Calu3 (cell line): ENCODE results near the gene TRIM6. TPM values are rescaled to one million over a fixed set of nuclear protein-coding genes. Genes with fewer than 3 reads are reported as not detected.

Experiments
- Bru-seq: library from RNA; stranded (reverse); fragments of 400-500 nt; gene quantifications from one replicate; lab custom pipeline; 2021; lab: Mats Ljungman, UMichigan
- BruChase-seq, 2 experiments: library from RNA; stranded (reverse); fragments of 400-500 nt; gene quantifications; one replicate each; lab custom pipeline; 2021; lab: Mats Ljungman, UMichigan
- BruUV-seq: library from RNA; stranded (reverse); fragments of 400-500 nt; replicated peaks from 2 replicates; lab custom pipeline; 2021; lab: Mats Ljungman, UMichigan
- CTCF ChIA-PET: fragments of 300-600 bp; sonication (Branson Sonifier 250); formaldehyde crosslinking; loops from one replicate; lab custom pipeline; 2022; ENCODE audit warnings: antibody characterized with exemption; lab: Charles Lee
- DNase-seq: peaks from one replicate; pipeline ENCODE4 v3.0.0; 2022
- H3K27ac Mint-ChIP-seq: one replicate; pipeline ENCODE4 v1.8.0; 2022; ENCODE audit warnings: mixed read lengths; ENCODE audit not compliant: unreplicated experiment
- H3K27me3 Mint-ChIP-seq: one replicate; pipeline ENCODE4 v1.8.0; 2022; ENCODE audit warnings: mixed read lengths; ENCODE audit not compliant: unreplicated experiment
- H3K36me3 Mint-ChIP-seq: one replicate; pipeline ENCODE4 v1.8.0; 2022; ENCODE audit warnings: mild to moderate bottlenecking, moderate library complexity, mixed read lengths; ENCODE audit not compliant: insufficient read depth, unreplicated experiment
- H3K4me1 Mint-ChIP-seq: one replicate; pipeline ENCODE4 v1.8.0; 2022; ENCODE audit warnings: mild to moderate bottlenecking, low read depth, mixed read lengths; ENCODE audit not compliant: unreplicated experiment
- H3K4me3 Mint-ChIP-seq: one replicate; pipeline ENCODE4 v1.8.0; 2022; ENCODE audit warnings: mild to moderate bottlenecking, low read depth, moderate library complexity, mixed read lengths; ENCODE audit not compliant: unreplicated experiment
- H3K9me3 Mint-ChIP-seq: one replicate; pipeline ENCODE4 v1.8.0; 2022; ENCODE audit warnings: low read depth, mixed read lengths; ENCODE audit not compliant: unreplicated experiment
- CTCF ChIP-seq: fragments of 200-600 bp; IDR thresholded peaks from one replicate; pipeline ENCODE4 v1.8.0; 2022; ENCODE audit warnings: antibody characterized with exemption; ENCODE audit not compliant: unreplicated experiment
- intact Hi-C: fragments of 100-400 bp; cut with micrococcal nuclease; formaldehyde crosslinking; loops from one replicate; pipeline ENCODE4 v1.10.0; 2022; ENCODE audit not compliant: unreplicated experiment
- long read RNA-seq: library from polyadenylated mRNA; stranded (forward); transcript quantifications from one replicate; pipeline ENCODE4 v2.0.0, GENCODE V29; 2022
- total RNA-seq: library from RNA; stranded (reverse); gene quantifications from 2 replicates; pipeline ENCODE4 v1.2.3, GENCODE V29; 2022

Gene TRIM6, protein sequence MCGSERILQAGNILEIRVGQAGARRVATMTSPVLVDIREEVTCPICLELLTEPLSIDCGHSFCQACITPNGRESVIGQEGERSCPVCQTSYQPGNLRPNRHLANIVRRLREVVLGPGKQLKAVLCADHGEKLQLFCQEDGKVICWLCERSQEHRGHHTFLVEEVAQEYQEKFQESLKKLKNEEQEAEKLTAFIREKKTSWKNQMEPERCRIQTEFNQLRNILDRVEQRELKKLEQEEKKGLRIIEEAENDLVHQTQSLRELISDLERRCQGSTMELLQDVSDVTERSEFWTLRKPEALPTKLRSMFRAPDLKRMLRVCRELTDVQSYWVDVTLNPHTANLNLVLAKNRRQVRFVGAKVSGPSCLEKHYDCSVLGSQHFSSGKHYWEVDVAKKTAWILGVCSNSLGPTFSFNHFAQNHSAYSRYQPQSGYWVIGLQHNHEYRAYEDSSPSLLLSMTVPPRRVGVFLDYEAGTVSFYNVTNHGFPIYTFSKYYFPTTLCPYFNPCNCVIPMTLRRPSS
- total RNA-seq (0.80 and 2.8 TPM in 2 replicates), Bru-seq, nascent RNA (percentile 35 among the genes with signal in this experiment), BruChase-seq, experiment 1, labeled RNA remaining after a 6-hour chase (percentile 47 among the genes with signal in this experiment), BruChase-seq, experiment 2, labeled RNA remaining after a 2-hour chase (percentile 34 among the genes with signal in this experiment)
- long read RNA-seq, partial matches to known transcripts: 0 of 2 reads
- long read RNA-seq, other reads (novel, unspliced or antisense): 0 of 2 reads

- H3K9me3 Mint-ChIP-seq: no peaks in the 10 kb centered on the region
- CTCF ChIA-PET: interaction anchor here (1.2 to 1.3 kb wide), 2 partner anchors 9 to 88 kb away, joined by 3 to 5 read pairs; partner anchors contain the start of gene TRIM5
- TSS peak; percentile 41 for BruUV-seq
- no peaks in the 10 kb centered on the region for H3K27me3 Mint-ChIP-seq
- TF ChIP-seq CTCF: no peak
- DNase-seq: peak; percentile 36
- peaks cover 13% of the 10 kb centered on the region for H3K36me3 Mint-ChIP-seq
- peaks cover 18% of the 10 kb centered on the region for H3K4me1 Mint-ChIP-seq
- H3K27ac Mint-ChIP-seq: peak within 1 kb of the TSS; percentile 71
- peak within 1 kb of the TSS; percentile 62 for H3K4me3 Mint-ChIP-seq
- intact Hi-C loops: loop anchor here (5.0 kb wide), 1 partner anchor 211 kb away; the partner anchor contains the start of gene OR52N2
Observed at GRCh38 chr11:5596607-5597201, at the start of gene TRIM6. TSS of gene TRIM6 (plus strand) at chr11:5596637. CDS start at chr11:5596898, 261 bp downstream.

DNA sequence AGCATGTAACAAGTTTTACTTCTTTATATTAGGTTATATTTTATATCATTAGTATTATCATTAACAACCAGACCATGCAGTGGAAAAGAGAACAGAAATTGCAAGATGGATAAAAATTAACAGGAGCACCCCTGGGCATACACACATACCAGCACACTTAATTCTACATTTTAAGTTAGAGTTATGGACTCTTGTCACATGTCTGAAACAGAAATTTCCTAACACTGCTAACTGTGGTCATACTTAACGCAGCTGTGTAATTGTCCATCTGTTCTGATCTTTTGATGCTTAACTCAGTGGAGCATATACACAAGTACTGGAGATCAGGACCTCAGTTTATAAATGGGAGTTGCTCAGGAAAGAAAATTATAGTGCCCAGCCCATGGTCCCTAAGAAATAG is 48.5 kb upstream of the TRIM6 start:
- H3K4me1 Mint-ChIP-seq: no peaks in the 10 kb centered on the region
- H3K27me3 Mint-ChIP-seq: no peaks in the 10 kb centered on the region
- CTCF ChIA-PET: no interaction called here
- no peak for TF ChIP-seq CTCF
- H3K36me3 Mint-ChIP-seq: no peaks in the 10 kb centered on the region
- intact Hi-C loops: no loop called here
- no peak overlapping the region for H3K27ac Mint-ChIP-seq
- no TSS peak for BruUV-seq
- H3K4me3 Mint-ChIP-seq: no peak overlapping the region
- no peaks in the 10 kb centered on the region for H3K9me3 Mint-ChIP-seq
- DNase-seq: no peak

DNA sequence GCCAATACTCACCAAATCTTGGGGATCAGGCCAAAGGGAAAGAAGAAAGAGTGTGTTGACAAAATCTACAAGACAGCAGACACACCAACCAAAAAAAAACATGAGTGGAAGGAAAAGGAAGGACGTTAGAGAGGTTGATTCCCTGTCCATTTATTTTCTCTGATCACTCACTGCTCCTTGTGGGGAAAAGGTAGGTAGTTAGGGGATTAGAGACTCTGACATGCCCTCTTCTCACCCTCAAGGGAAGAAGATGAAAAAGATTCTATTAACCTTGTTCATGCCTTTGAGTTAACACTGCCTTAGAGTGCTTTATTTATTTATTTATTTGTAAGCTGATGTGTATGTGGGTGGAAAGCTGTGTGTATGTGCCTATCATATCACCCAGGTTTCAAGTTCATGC is 48.0 kb upstream of the TRIM6 start, which contains the start of gene OR52H1:
Gene OR52H1, minus strand, starts transcription at position 101 of the 400 bp plus-strand sequence. CDS start 3,035 bp downstream, outside the sequence.
- no TSS peak for BruUV-seq
- H3K9me3 Mint-ChIP-seq: no peaks in the 10 kb centered on the region
- no peaks in the 10 kb centered on the region for H3K4me1 Mint-ChIP-seq
- DNase-seq: no peak
- CTCF ChIA-PET: no interaction called here
- no peaks in the 10 kb centered on the region for H3K36me3 Mint-ChIP-seq
- intact Hi-C loops: no loop called here
- H3K27me3 Mint-ChIP-seq: no peaks in the 10 kb centered on the region
- no peak for TF ChIP-seq CTCF
- H3K27ac Mint-ChIP-seq: no peak within 1 kb of the TSS
- H3K4me3 Mint-ChIP-seq: no peak within 1 kb of the TSS

DNA sequence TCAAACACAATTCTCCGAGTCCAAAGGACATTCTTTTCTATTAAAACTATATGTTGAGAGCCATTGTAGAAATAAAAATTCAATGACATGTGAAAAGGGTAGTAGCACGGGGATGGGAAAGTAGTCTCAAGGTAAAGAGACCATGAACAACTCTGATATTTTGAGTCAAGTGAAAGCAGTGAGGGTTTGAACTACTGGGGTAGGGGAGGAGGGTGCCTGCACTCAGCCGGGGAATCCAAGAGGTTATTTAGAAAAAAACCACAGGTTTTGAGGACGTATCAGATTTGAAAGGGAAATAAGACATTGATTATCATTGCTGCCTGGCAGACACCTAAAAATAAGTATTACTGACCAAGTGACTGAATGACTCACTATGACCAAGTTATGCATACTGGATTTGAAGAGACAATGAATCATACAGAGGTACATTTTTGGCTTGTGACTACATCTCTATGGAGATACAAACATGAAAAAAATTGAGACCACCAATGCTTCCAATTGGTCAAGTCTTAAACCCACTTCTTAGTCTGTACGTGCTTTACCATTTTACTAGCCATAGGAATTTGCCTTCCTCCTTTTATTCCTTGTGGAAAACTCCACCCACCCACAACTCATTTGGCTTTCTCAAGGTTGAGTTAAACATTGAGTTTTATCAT is 45.9 kb upstream of the TRIM6 start:
- CTCF ChIA-PET: no interaction called here
- Mint-ChIP-seq H3K4me3 (no peak overlapping the region), H3K4me1 (no peaks in the 10 kb centered on the region), H3K27ac (no peak overlapping the region), H3K9me3 (no peaks in the 10 kb centered on the region), H3K27me3 (peaks cover 13% of the 10 kb centered on the region), H3K36me3 (no peaks in the 10 kb centered on the region)
- intact Hi-C loops: no loop called here
- no peak for DNase-seq
- no peak for TF ChIP-seq CTCF
- no TSS peak for BruUV-seq
